ENCODE data around the gene CCDC3. TPM values are rescaled to one million over a fixed set of nuclear protein-coding genes. Genes with fewer than 3 reads are reported as not detected.

CCDC3 gene
- total RNA-seq, 1 donor from 2014 or later, result 14.1 TPM

GRCh38 chr10:12925845-12926244 lies 75.7 kb downstream of the CCDC3 start:
- peaks cover 14% of the 10 kb centered on the region for H3K4me1 Mint-ChIP-seq (ENCODE audit: unreplicated experiment)
- peaks cover 6% of the 10 kb centered on the region for H3K9me3 Mint-ChIP-seq (ENCODE audit: unreplicated experiment)
- H3K36me3 Mint-ChIP-seq (ENCODE audit: unreplicated experiment), result no peaks in the 10 kb centered on the region
- TF ChIP-seq, protein P1, sequence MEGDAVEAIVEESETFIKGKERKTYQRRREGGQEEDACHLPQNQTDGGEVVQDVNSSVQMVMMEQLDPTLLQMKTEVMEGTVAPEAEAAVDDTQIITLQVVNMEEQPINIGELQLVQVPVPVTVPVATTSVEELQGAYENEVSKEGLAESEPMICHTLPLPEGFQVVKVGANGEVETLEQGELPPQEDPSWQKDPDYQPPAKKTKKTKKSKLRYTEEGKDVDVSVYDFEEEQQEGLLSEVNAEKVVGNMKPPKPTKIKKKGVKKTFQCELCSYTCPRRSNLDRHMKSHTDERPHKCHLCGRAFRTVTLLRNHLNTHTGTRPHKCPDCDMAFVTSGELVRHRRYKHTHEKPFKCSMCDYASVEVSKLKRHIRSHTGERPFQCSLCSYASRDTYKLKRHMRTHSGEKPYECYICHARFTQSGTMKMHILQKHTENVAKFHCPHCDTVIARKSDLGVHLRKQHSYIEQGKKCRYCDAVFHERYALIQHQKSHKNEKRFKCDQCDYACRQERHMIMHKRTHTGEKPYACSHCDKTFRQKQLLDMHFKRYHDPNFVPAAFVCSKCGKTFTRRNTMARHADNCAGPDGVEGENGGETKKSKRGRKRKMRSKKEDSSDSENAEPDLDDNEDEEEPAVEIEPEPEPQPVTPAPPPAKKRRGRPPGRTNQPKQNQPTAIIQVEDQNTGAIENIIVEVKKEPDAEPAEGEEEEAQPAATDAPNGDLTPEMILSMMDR (IDR thresholded peaks at IDR 0.05), result no peak
- H3K27me3 Mint-ChIP-seq (ENCODE audit: unreplicated experiment), result no peaks in the 10 kb centered on the region
- DNase-seq (ENCODE audit: extremely low spot score, unreplicated experiment), result peak; percentile 40
- no peak overlapping the region for H3K27ac Mint-ChIP-seq (ENCODE audit: unreplicated experiment)
- H3K4me3 Mint-ChIP-seq (ENCODE audit: unreplicated experiment), result no peak overlapping the region

- no peaks in the 10 kb centered on the region for H3K36me3 Mint-ChIP-seq (ENCODE audit: unreplicated experiment)
- TF ChIP-seq, protein P1 (IDR thresholded peaks at IDR 0.05), result no peak
- H3K4me3 Mint-ChIP-seq (ENCODE audit: unreplicated experiment), result no peak overlapping the region
- H3K4me1 Mint-ChIP-seq (ENCODE audit: unreplicated experiment), result peaks cover 23% of the 10 kb centered on the region
- peak; percentile 19 for DNase-seq (ENCODE audit: extremely low spot score, unreplicated experiment)
- no peaks in the 10 kb centered on the region for H3K27me3 Mint-ChIP-seq (ENCODE audit: unreplicated experiment)
- H3K9me3 Mint-ChIP-seq (ENCODE audit: unreplicated experiment), result peaks cover 6% of the 10 kb centered on the region
- no peak overlapping the region for H3K27ac Mint-ChIP-seq (ENCODE audit: unreplicated experiment)
Measured at GRCh38 chr10:12924911-12925310, 76.6 kb downstream of the CCDC3 start.

GRCh38 chr10:12922117-12922900 lies 79.2 kb downstream of the CCDC3 start:
- H3K9me3 Mint-ChIP-seq (ENCODE audit: unreplicated experiment), result peaks cover 4% of the 10 kb centered on the region
- peaks cover 38% of the 10 kb centered on the region for H3K4me1 Mint-ChIP-seq (ENCODE audit: unreplicated experiment)
- TF ChIP-seq, protein P1 (IDR thresholded peaks at IDR 0.05), result no peak
- DNase-seq (ENCODE audit: extremely low spot score, unreplicated experiment), result peak; percentile 64
- H3K27me3 Mint-ChIP-seq (ENCODE audit: unreplicated experiment), result no peaks in the 10 kb centered on the region
- peak overlapping the region; percentile 37 for H3K27ac Mint-ChIP-seq (ENCODE audit: unreplicated experiment)
- no peak overlapping the region for H3K4me3 Mint-ChIP-seq (ENCODE audit: unreplicated experiment)
- H3K36me3 Mint-ChIP-seq (ENCODE audit: unreplicated experiment), result no peaks in the 10 kb centered on the region

- H3K4me3 Mint-ChIP-seq (ENCODE audit: unreplicated experiment), result no peak overlapping the region
- H3K36me3 Mint-ChIP-seq (ENCODE audit: unreplicated experiment), result no peaks in the 10 kb centered on the region
- no peaks in the 10 kb centered on the region for H3K9me3 Mint-ChIP-seq (ENCODE audit: unreplicated experiment)
- H3K27ac Mint-ChIP-seq (ENCODE audit: unreplicated experiment), result peak overlapping the region; percentile 91
- peak; percentile 49 for DNase-seq (ENCODE audit: extremely low spot score, unreplicated experiment)
- TF ChIP-seq, protein P1 (IDR thresholded peaks at IDR 0.05), result no peak
- H3K4me1 Mint-ChIP-seq (ENCODE audit: unreplicated experiment), result peaks cover 39% of the 10 kb centered on the region
- H3K27me3 Mint-ChIP-seq (ENCODE audit: unreplicated experiment), result no peaks in the 10 kb centered on the region
Measured at GRCh38 chr10:12921163-12921562, 80.3 kb downstream of the CCDC3 start.

GRCh38 chr10:12919574-12919973 lies 81.9 kb downstream of the CCDC3 start:
- peaks cover 49% of the 10 kb centered on the region for H3K4me1 Mint-ChIP-seq (ENCODE audit: unreplicated experiment)
- H3K36me3 Mint-ChIP-seq (ENCODE audit: unreplicated experiment), result no peaks in the 10 kb centered on the region

More at GRCh38 chr10:12919574-12919973, 81.9 kb downstream of the CCDC3 start:
- peak; percentile 83 for DNase-seq (ENCODE audit: extremely low spot score, unreplicated experiment)
- TF ChIP-seq, protein P1 (IDR thresholded peaks at IDR 0.05), result no peak
- H3K27me3 Mint-ChIP-seq (ENCODE audit: unreplicated experiment), result no peaks in the 10 kb centered on the region
- no peak overlapping the region for H3K4me3 Mint-ChIP-seq (ENCODE audit: unreplicated experiment)
- no peaks in the 10 kb centered on the region for H3K9me3 Mint-ChIP-seq (ENCODE audit: unreplicated experiment)
- H3K27ac Mint-ChIP-seq (ENCODE audit: unreplicated experiment), result peak overlapping the region; percentile 91

Measured in osteocyte (in vitro differentiated cells).